ENCODE data around the gene CEP89.

DNA sequence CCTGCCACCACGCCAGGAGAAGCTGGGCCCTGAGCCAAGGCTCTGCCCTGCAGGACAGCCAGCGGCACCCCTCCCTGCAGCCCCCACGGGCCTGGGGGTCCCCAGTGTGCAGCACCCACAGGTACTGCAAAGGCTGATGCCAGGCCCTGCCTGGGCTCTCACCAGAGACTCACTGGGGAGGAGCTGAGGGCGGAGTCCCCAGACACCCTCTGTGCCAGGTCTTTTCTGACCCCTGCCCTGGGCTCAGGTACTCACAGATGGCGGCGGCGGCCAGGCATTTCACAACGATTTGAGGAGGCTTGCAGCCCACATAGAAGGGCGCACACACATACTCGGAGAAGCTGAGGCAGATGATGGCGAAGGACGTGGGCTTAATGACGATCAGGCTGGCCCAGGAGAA lies 107.9 kb downstream of the CEP89 start:
- TF ChIP-seq POLR2AphosphoS5 (IDR thresholded peaks at IDR 0.05) (no peak), CTCF (IDR thresholded peaks at IDR 0.05) (no peak)
